DMS53 treated with DMSO at 0.1 percent for 48 hours (cell line): Measurements from ENCODE around the gene B4GALNT1.
"Not testable (repeated sequence)": the region's sequence is repeated elsewhere in the genome, so short reads cannot be mapped to it uniquely, and the experiment has no call there.

Experiments used
- DNase-seq: peaks from one replicate; lab custom pipeline; 2025; ENCODE audit not compliant: unreplicated experiment; lab: John Stamatoyannopoulos, UW

Gene B4GALNT1

DNA sequence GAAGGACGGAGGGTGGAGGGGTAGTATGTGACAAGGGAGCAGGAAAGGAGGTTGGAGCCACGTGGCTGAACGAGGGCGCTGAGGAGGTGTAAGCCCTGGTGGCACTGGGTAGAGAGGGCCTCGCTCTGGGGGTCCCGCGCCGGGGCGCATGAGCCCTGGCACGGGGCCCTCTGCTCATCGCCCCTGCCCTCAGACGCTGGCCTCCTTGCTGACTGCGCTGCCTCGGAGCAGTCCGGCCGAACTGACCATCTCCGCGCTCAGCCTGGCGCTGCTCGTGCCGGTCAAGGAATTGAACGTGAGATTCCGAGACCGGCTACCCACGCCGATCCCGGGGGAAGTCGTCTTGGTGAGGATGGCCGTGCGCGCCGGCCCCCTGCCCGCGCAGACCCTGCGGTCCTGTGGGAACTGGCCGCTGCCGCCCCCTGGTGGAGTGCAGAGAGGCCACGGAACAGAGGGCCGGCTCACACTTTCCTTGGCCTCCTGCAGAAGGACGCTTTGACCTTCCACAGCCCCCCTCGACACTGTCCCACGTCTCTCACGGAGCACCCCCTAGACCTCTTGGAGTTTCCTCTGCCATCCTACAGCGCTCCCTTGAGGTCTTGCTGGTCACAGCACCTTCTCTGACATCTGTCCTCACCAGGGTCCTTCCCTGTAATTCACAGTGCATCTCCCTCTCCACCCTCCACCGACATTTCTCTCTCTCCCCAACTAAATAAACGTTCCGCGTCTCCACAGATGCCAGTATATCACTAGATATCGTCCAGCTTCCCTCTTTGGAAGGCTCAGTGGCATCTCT, 11.3 kb downstream of the B4GALNT1 start:
- no peak for DNase-seq

GRCh38 chr12:57620936-57621496, 12.0 kb downstream of the B4GALNT1 start:
- no peak for DNase-seq

DNA sequence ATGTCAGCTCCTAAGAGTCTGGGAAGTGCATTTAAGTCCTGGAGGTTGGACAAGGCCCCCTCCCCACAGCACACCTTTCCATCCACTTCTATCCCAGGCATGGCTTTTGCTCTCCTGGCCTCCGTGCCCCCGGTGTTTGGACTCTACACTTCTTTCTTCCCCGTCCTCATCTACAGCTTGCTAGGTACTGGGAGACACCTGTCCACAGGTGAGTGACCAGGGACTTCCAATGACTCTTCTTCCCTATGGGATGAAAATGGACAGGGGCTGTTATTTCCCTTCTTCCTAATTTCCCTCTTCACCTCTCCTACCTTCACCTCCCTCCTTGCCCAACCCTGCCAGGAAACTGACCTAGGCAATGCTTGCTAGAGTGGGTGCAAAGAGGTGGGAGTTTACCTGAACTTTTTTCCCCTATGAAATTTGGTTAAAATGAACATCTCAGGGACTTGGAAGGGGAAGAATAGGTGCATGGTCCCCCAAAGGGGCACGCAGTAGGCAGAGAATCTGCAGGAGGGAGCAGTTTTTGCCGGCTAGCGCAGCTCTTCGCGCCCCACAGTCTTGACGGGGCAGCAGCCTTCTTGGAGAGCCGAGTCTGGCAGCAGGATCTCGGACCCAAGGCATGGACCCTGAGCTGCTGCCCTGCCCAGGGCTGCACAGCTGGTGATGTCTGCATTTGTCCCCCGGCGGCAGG, 12.6 kb downstream of the B4GALNT1 start:
- no peak for DNase-seq

DNA sequence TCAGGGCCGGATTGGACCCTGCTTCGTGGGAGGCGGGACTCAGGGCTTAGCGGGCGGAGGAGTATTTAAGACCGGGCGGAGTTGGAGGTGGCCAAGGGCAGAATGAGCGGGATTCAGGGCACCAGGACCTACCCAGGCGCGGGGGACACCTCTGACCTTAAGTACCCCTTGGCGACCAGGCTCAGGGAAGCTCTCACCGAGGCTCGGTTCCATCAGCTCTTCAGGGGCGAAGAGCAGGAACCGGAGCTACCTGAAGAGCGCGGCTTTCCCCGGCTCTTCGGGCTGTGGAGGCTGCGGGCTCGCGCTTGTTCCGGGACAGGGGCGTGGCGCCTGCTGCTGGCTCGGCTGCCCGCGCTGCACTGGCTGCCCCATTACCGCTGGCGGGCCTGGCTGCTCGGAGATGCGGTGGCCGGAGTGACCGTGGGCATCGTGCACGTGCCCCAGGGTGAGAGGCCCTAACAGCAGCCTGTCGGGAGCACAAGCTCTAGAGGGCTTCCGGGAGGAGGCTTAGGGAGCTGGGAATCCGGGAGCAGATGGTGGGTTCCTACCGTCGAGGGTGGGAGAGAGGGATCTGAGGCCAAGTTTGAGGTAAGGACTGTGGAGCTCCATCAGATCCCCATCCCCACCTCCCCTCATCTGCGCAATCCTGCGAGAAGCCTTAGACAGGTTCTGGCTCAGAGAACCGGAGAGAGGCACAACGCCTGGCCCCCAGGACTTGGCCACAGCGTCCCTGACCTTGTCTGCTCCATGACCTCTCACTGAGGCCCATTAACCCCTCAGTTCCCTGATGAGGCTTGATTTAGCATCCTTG, 13.4 kb downstream of the B4GALNT1 start:
- no peak for DNase-seq

- DNase-seq = no peak
Measured at GRCh38 chr12:57618966-57619433, 14.0 kb downstream of the B4GALNT1 start.

GRCh38 chr12:57618431-57618830, 14.6 kb downstream of the B4GALNT1 start:
- not testable (repeated sequence) for DNase-seq

- DNase-seq = no peak
Measured at GRCh38 chr12:57617942-57618341, 15.1 kb downstream of the B4GALNT1 start.

DNA sequence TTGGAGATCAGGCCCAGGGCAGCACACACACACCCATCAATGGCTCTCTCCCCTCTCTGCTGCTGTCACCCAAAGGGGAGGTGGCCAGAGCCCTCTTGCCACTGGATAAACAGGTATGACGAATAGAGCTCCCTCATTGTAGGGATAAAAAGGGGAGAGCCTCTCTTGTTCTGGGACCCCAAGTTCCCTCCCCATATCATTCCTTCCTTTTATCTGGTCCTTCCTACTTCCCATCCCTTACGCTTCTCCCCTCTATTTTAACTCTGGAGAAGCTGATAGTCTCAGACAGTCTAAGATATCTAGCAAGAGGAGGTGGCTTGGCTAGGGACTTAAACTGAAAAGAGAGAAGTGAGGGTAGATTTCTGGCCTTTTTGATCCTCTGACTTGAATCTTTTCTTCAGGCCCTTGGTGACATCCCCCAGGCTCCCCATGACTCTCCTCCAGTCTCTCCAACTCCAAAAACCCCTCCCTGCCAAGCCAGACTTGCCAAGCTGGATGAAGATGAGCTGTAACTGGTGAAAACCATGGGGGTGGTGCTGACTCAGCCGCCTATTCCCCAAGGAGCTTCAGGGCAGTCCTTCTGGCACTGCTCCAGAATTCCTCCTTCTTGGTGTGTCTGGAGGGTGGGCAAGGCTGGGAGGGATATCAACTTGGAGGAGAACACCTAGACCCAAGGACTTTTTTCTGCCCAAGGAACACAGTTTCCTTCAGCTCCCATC, 16.5 kb downstream of the B4GALNT1 start:
- no peak for DNase-seq

DNA sequence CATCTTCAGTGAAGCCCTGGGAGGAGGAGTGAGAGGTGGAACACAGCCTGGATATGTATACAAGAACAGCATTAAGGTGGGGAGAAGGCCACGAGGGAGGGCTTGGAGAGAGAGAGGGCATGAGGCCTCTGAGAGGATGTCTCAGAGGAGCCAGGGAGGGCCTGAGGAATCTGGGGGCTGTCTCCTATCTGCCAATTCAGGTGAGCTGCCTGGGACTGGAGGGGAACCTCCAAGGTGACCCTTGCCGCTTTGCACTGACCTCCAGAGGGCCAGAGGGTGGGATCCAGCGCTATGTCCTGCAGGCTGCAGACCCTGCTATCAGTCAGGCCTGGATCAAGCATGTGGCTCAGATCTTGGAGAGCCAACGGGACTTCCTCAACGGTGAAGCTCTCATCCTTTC, 17.4 kb downstream of the B4GALNT1 start:
- no peak for DNase-seq

DNA sequence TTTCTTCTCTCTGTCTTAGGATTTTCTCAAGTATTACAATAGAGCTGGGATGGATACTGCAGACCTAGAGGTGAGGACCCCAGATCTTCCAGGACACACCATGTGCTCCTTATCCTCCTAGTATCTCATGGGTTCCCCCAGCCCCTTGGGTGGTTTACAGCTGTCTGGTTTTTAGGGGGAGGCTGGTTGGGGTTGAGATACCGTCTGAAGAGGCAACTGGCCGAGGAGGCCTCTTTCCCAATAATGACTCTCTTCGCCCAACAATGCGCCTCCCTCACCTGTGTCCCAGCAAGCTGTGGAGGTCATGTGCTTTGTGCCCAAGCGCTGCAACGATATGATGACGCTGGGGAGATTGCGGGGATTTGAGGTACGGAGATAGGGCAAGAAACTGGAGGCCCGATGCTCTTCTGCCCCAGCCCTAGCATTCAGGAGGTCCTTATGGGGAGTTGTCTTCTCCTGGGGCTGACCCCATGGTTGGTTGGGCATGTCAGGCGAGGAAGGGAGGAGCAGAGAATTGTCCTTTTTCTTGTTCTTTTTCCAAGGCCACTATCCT, 18.0 kb downstream of the B4GALNT1 start:
- no peak for DNase-seq

DNA sequence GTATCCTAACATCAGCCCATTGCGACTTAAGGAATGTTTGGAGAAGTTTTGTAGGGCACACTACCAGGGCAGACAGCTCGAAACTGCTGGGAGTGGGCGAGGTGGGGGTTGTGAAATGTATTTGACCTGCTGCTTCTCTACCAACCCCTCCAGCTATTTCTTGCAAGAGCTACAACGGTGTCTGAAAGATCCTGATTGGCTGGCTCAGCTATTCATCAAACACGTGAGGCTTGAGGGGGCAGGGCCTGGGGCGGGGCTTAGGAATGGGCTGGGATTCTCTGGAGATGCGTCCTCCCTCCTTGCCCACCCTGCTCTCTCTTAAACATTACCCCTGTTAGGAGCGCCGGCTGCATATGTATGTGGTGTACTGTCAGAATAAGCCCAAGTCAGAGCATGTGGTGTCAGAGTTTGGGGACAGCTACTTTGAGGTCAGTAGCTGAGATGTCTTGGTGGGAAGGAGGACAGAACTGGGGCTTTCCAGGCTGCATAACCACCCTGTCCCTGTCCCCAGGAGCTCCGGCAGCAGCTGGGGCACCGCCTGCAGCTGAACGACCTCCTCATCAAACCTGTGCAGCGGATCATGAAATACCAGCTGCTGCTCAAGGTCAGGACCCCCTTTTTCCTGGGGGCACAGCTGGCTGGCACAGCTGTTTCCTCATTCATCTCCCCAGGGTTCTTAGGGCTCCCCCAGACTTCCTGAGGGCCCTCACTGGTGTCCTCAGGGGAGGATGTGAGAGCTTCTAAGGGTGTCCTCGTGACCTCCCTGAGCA, 18.6 kb downstream of the B4GALNT1 start:
- DNase-seq = no peak

GRCh38 chr12:57613427-57614109, 19.4 kb downstream of the B4GALNT1 start:
- no peak for DNase-seq

DNA sequence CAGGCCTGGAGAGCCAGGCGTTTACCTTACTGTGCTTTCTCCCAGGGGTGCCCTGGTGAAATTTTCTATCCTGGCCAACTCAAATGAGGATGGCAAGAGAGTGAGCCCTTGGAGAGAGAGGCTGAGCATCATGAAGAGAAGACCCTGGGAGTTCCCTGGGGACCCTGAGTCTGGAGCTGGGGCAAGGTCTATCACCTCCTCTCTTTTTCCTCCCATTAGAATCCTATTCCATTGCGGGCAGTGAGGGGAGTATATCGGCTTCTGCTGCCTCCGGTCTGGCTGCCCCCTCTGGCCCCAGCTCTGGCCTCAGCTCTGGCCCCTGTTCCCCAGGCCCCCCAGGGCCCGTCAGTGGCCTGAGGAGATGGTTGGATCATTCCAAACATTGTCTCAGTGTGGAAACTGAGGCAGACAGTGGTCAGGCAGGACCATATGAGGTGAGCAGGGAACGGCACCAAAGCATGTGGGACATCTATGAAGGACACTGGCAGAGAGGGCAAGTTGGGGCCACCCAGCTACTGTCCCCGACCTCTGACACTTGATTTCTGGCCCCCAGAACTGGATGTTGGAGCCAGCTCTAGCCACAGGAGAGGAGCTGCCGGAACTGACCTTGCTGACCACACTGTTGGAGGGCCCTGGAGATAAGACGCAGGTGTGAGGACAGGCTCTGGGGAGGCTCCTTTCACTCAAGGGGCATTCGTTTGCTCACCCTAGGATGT, 20.1 kb downstream of the B4GALNT1 start:
- no peak for DNase-seq

DNA sequence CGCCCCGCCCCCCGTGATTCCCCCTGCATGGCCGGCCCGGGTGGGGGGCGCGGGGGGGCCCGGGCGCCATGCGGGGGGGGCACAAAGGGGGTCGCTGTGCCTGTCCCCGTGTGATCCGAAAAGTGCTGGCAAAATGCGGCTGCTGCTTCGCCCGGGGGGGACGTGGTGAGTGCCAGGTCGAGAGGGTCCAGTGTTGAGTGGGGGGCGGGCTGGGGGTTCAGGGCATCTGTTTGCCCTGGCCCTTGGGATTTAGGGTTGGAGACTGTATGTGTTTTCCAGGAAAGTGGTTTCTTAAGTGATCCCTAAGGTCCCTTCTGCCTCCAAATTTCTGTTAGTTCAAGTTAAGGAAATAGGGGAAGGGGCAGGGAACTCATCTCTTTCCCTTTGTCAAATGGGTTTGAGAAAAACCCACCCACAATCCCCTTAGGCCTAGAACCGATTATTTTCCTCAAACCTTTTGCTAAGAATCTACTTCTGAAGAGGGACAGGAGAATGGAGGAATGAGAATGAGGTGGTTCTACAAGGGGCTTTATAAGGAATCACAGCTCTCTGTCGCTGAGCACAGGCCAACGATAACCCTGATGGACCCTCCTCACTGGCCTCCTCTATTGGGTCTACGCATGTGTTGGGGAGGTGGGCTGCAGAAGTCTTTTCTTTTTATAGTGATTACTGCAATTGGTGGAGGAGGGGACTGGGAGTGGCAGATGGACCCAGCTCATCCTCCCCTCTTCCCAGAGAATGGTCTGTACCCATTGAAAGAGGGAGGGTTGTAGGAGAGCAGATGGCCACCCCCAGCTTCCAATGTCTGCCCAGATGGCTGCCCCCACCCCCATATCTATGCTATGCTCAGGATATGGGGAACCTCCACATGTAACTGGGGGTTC, 20.9 kb downstream of the B4GALNT1 start:
- DNase-seq = no peak

- peak; percentile 26 for DNase-seq
Measured at GRCh38 chr12:57611108-57611826, 21.7 kb downstream of the B4GALNT1 start, which contains the start of gene ARHGEF25. TSS of gene ARHGEF25 (plus strand) at chr12:57611435. CDS start at chr12:57611895, 460 bp downstream.

GRCh38 chr12:57610554-57611107, 22.4 kb downstream of the B4GALNT1 start:
- no peak for DNase-seq
